ENCODE data around the gene MSI2. TPM values are rescaled to one million over a fixed set of nuclear protein-coding genes. Genes with fewer than 3 reads are reported as not detected.

The MSI2 gene
- total and polyA plus RNA-seq, 9 of the 15 experiments (the other 6 are each of a cell fraction or from before 2014, with no cell fraction given): 4.6 to 61.8 (median 42.4) TPM

- no peak overlapping the region for H3K27ac ChIP-seq (ENCODE audit: extremely low read depth, low read depth, low read length)
- peaks cover 13% of the 10 kb centered on the region for H3K79me2 ChIP-seq (ENCODE audit: control insufficient read depth, insufficient read depth, low read length)
- in situ Hi-C loops (cut with MboI): no loop called here
- TF ChIP-seq, protein P1, sequence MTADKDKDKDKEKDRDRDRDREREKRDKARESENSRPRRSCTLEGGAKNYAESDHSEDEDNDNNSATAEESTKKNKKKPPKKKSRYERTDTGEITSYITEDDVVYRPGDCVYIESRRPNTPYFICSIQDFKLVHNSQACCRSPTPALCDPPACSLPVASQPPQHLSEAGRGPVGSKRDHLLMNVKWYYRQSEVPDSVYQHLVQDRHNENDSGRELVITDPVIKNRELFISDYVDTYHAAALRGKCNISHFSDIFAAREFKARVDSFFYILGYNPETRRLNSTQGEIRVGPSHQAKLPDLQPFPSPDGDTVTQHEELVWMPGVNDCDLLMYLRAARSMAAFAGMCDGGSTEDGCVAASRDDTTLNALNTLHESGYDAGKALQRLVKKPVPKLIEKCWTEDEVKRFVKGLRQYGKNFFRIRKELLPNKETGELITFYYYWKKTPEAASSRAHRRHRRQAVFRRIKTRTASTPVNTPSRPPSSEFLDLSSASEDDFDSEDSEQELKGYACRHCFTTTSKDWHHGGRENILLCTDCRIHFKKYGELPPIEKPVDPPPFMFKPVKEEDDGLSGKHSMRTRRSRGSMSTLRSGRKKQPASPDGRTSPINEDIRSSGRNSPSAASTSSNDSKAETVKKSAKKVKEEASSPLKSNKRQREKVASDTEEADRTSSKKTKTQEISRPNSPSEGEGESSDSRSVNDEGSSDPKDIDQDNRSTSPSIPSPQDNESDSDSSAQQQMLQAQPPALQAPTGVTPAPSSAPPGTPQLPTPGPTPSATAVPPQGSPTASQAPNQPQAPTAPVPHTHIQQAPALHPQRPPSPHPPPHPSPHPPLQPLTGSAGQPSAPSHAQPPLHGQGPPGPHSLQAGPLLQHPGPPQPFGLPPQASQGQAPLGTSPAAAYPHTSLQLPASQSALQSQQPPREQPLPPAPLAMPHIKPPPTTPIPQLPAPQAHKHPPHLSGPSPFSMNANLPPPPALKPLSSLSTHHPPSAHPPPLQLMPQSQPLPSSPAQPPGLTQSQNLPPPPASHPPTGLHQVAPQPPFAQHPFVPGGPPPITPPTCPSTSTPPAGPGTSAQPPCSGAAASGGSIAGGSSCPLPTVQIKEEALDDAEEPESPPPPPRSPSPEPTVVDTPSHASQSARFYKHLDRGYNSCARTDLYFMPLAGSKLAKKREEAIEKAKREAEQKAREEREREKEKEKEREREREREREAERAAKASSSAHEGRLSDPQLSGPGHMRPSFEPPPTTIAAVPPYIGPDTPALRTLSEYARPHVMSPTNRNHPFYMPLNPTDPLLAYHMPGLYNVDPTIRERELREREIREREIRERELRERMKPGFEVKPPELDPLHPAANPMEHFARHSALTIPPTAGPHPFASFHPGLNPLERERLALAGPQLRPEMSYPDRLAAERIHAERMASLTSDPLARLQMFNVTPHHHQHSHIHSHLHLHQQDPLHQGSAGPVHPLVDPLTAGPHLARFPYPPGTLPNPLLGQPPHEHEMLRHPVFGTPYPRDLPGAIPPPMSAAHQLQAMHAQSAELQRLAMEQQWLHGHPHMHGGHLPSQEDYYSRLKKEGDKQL (CRISPR knock-in tag; IDR thresholded peaks at IDR 0.05; ENCODE audit: borderline replicate concordance): no peak
- no peak for TF ChIP-seq FOXJ2 (tag; IDR thresholded peaks at IDR 0.05)
- TF ChIP-seq RBM14 (IDR thresholded peaks at IDR 0.05; ENCODE audit: borderline replicate concordance, insufficient read depth, low read depth, low read length): no peak
- no peak for TF ChIP-seq THRA (IDR thresholded peaks at IDR 0.05)
- TF ChIP-seq ZNF224 (CRISPR knock-in tag; IDR thresholded peaks at IDR 0.05): no peak
- no peak for TF ChIP-seq ZNF140 (CRISPR knock-in tag; IDR thresholded peaks at IDR 0.05)
- TF ChIP-seq CREB1 (IDR thresholded peaks at IDR 0.05): no peak
- no peak for TF ChIP-seq CREB1 (CRISPR knock-in tag; IDR thresholded peaks at IDR 0.05)
- TF ChIP-seq, protein P2, sequence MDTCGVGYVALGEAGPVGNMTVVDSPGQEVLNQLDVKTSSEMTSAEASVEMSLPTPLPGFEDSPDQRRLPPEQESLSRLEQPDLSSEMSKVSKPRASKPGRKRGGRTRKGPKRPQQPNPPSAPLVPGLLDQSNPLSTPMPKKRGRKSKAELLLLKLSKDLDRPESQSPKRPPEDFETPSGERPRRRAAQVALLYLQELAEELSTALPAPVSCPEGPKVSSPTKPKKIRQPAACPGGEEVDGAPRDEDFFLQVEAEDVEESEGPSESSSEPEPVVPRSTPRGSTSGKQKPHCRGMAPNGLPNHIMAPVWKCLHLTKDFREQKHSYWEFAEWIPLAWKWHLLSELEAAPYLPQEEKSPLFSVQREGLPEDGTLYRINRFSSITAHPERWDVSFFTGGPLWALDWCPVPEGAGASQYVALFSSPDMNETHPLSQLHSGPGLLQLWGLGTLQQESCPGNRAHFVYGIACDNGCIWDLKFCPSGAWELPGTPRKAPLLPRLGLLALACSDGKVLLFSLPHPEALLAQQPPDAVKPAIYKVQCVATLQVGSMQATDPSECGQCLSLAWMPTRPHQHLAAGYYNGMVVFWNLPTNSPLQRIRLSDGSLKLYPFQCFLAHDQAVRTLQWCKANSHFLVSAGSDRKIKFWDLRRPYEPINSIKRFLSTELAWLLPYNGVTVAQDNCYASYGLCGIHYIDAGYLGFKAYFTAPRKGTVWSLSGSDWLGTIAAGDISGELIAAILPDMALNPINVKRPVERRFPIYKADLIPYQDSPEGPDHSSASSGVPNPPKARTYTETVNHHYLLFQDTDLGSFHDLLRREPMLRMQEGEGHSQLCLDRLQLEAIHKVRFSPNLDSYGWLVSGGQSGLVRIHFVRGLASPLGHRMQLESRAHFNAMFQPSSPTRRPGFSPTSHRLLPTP (IDR thresholded peaks at IDR 0.05; ENCODE audit: borderline replicate concordance, extremely low read depth, insufficient read length): no peak
- TF ChIP-seq, protein P3, sequence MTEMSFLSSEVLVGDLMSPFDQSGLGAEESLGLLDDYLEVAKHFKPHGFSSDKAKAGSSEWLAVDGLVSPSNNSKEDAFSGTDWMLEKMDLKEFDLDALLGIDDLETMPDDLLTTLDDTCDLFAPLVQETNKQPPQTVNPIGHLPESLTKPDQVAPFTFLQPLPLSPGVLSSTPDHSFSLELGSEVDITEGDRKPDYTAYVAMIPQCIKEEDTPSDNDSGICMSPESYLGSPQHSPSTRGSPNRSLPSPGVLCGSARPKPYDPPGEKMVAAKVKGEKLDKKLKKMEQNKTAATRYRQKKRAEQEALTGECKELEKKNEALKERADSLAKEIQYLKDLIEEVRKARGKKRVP (CRISPR knock-in tag; IDR thresholded peaks at IDR 0.05): no peak
- TF ChIP-seq FOXK2 (conservative IDR thresholded peaks at IDR 0.05 in 1 of 2, IDR thresholded peaks at IDR 0.05 in 1 of 2; ENCODE audit: low read depth in 2 of 2): no peak
- no peak for TF ChIP-seq GATAD2B (IDR thresholded peaks at IDR 0.05; ENCODE audit: borderline replicate concordance)
These were observed 204.8 kb downstream of the MSI2 start for GRCh38 chr17:57461082-57461481.

More at GRCh38 chr17:57461082-57461481, 204.8 kb downstream of the MSI2 start:
- no TSS peak for BruUV-seq (replicated peaks)
- intact Hi-C loops (cut with micrococcal nuclease): no loop called here
- ChIA-PET CTCF (ENCODE audit: low intra/inter-chr PET ratio) (no interaction called here), POLR2A (interaction anchor here (0.6 to 1.2 kb wide), 2 partner anchors 11 to 82 kb away, joined by 3 read pairs; no protein-coding TSS in a partner anchor)
- no peak for DNase-seq (ENCODE audit: extremely low read depth in 1 of 4, low spot score in 3 of 4)
- ATAC-seq: no peak
- Histone ChIP-seq H3K9me3 (replicated peaks; ENCODE audit: control insufficient read depth, insufficient read depth, low read depth, low read length) (no peaks in the 10 kb centered on the region), H2AFZ (ENCODE audit: low read depth, low read length) (no peak overlapping the region), H3K36me3 (ENCODE audit: control insufficient read depth, insufficient read depth, low read length) (no peaks in the 10 kb centered on the region; the same call in 2 of the 3 replicates), H3K4me1 (replicated peaks in 1 of 2; ENCODE audit: control insufficient read depth in 2 of 2, insufficient read depth in 2 of 2, low read length in 2 of 2) (peaks cover 7 to 24% of the 10 kb centered on the region in 2 experiments; a peak in 4 of 5 replicates), H3K9ac (ENCODE audit: insufficient read depth in 1 of 2, low read depth in 2 of 2, low read length in 2 of 2) (no peak overlapping the region), H3K4me3 (no peak overlapping the region), H3K27me3 (ENCODE audit: control insufficient read depth in 2 of 2, insufficient read depth in 2 of 2, low read length in 2 of 2) (no peaks in the 10 kb centered on the region), H3K9me1 (ENCODE audit: control insufficient read depth, insufficient read depth, low read length) (peaks cover 7% of the 10 kb centered on the region), H4K20me1 (replicated peaks; ENCODE audit: control insufficient read depth, insufficient read depth, low read length) (no peaks in the 10 kb centered on the region; the same call in 1 of the 2 replicates), H3K4me2 (ENCODE audit: insufficient read depth, low read length) (no peak overlapping the region)
- FAIRE-seq: no peak
- WGBS (ENCODE audit: insufficient coverage, low coverage, missing lambda C conversion rate): 84% methylated on average over 6 of the region's 6 CpGs

Data from K562 (cell line).